NCI-H1694 (cell line): ENCODE data around the gene CHST10.

Experiments
- DNase-seq: peaks from one replicate; lab custom pipeline; 2025; lab: John Stamatoyannopoulos, UW

The CHST10 gene

GRCh38 chr2:100416397-100416934 is 1.0 kb downstream of the CHST10 start:
- DNase-seq: no peak

GRCh38 chr2:100413571-100413970 is 3.9 kb downstream of the CHST10 start:
- DNase-seq: no peak

GRCh38 chr2:100412881-100413321 is 4.6 kb downstream of the CHST10 start:
- no peak for DNase-seq

- DNase-seq: no peak
These were observed 5.0 kb downstream of the CHST10 start for GRCh38 chr2:100412466-100412865.

- no peak for DNase-seq
These were observed 5.6 kb downstream of the CHST10 start for GRCh38 chr2:100411841-100412292.

- no peak for DNase-seq
These were observed 7.4 kb downstream of the CHST10 start for GRCh38 chr2:100409975-100410647.

- no peak for DNase-seq
These were observed 8.0 kb downstream of the CHST10 start for GRCh38 chr2:100409461-100409860.

- DNase-seq: no peak
These were observed 8.5 kb downstream of the CHST10 start for GRCh38 chr2:100408941-100409340.

- DNase-seq: no peak
These were observed 9.4 kb downstream of the CHST10 start for GRCh38 chr2:100408104-100408503.

GRCh38 chr2:100407563-100407962 is 9.9 kb downstream of the CHST10 start:
- DNase-seq: no peak

- DNase-seq: no peak
These were observed 10.4 kb downstream of the CHST10 start for GRCh38 chr2:100407073-100407472.

- DNase-seq: no peak
These were observed 11.4 kb downstream of the CHST10 start for GRCh38 chr2:100406120-100406508.

- no peak for DNase-seq
These were observed 11.9 kb downstream of the CHST10 start for GRCh38 chr2:100405403-100406119.

- DNase-seq: no peak
These were observed 13.1 kb downstream of the CHST10 start for GRCh38 chr2:100404411-100404810.

GRCh38 chr2:100403722-100404121 is 13.7 kb downstream of the CHST10 start:
- DNase-seq: no peak

- no peak for DNase-seq
These were observed 16.2 kb downstream of the CHST10 start for GRCh38 chr2:100401268-100401667.

- DNase-seq: no peak
These were observed 17.8 kb downstream of the CHST10 start for GRCh38 chr2:100399714-100400113.

- DNase-seq: no peak
These were observed 19.5 kb downstream of the CHST10 start for GRCh38 chr2:100397976-100398375.

- DNase-seq: no peak
These were observed 20.2 kb downstream of the CHST10 start for GRCh38 chr2:100397118-100397860.

- DNase-seq: no peak
These were observed 21.0 kb downstream of the CHST10 start for GRCh38 chr2:100396483-100396882.

- DNase-seq: no peak
These were observed 21.7 kb downstream of the CHST10 start for GRCh38 chr2:100395532-100396350.
